Posterior vena cava (tissue), 2 donors: ENCODE data around the gene ACER3. TPM values are rescaled to one million over a fixed set of nuclear protein-coding genes. Genes with fewer than 3 reads are reported as not detected.
"Not testable (repeated sequence)": the region's sequence is repeated elsewhere in the genome, so short reads cannot be mapped to it uniquely, and the experiment has no call there.

Experiments
- DNase-seq: peaks from one replicate; pipeline ENCODE4 v3.0.0-alpha.2; 2020; ENCODE audit warnings: low spot score
- intact Hi-C, 2 donors: fragments of 100-400 bp; cut with DNase I; formaldehyde crosslinking; loops; one replicate each; pipeline versions ENCODE4 v1.14.1 to v1.14.2; 2022 to 2023
- total RNA-seq, 2 donors: library from RNA; stranded (reverse); fragmentation: NEBNext Ultra II Directional; extraction: Animal tissue kit (Norgen Biotek cat#: 25700); gene quantifications; one replicate each; pipeline ENCODE4 v1.2.1, GENCODE V29; 2021
- donor health status: DM: yes; HTN: yes; CAD: no.
- donor health status: DM: yes; HTN: yes; CAD: no.

ACER3 gene
- total RNA-seq, 2 donors from 2014 or later = 22.0 to 27.0 TPM

GRCh38 chr11:76859708-76860227 lies 950 bp upstream of the ACER3 start:
- intact Hi-C loops = loop anchor here in 1 of 2 donors (5.0 kb wide), 1 partner anchor 52 kb away; no protein-coding TSS in a partner anchor
- no peak for DNase-seq

- intact Hi-C loops = loop anchor here in 1 of 2 donors (5.0 kb wide), 1 partner anchor 54 kb away; no protein-coding TSS in a partner anchor
- DNase-seq = no peak
These were observed 804 bp downstream of the ACER3 start for GRCh38 chr11:76861490-76861953.

- DNase-seq = not testable (repeated sequence)
- intact Hi-C loops = loop anchor here in 1 of 2 donors (5.0 kb wide), 1 partner anchor 55 kb away; no protein-coding TSS in a partner anchor
These were observed 2.1 kb downstream of the ACER3 start for GRCh38 chr11:76862794-76863193.

GRCh38 chr11:76863196-76863777 lies 2.6 kb downstream of the ACER3 start:
- DNase-seq = no peak
- intact Hi-C loops = loop anchor here in 1 of 2 donors (5.0 kb wide), 1 partner anchor 56 kb away; no protein-coding TSS in a partner anchor

GRCh38 chr11:76872959-76873827 lies 12.5 kb downstream of the ACER3 start:
- no peak for DNase-seq

GRCh38 chr11:76878014-76878413 lies 17.3 kb downstream of the ACER3 start:
- no peak for DNase-seq
- intact Hi-C loops = no loop called here

More at GRCh38 chr11:76872959-76873827, 12.5 kb downstream of the ACER3 start:
- intact Hi-C loops = no loop called here

- no peak for DNase-seq
- intact Hi-C loops = no loop called here
These were observed 19.6 kb downstream of the ACER3 start for GRCh38 chr11:76880314-76880713.

GRCh38 chr11:76880956-76881355 lies 20.2 kb downstream of the ACER3 start:
- intact Hi-C loops = no loop called here
- no peak for DNase-seq

- intact Hi-C loops = loop anchor here in 1 of 2 donors (5.0 kb wide), 1 partner anchor 468 kb away; no protein-coding TSS in a partner anchor
- DNase-seq = no peak
These were observed 24.8 kb downstream of the ACER3 start for GRCh38 chr11:76885390-76886097.

GRCh38 chr11:76888989-76889388 lies 28.3 kb downstream of the ACER3 start:
- no peak for DNase-seq
- intact Hi-C loops = loop anchor here in 1 of 2 donors (5.0 kb wide), 1 partner anchor 472 kb away; no protein-coding TSS in a partner anchor

- no peak for DNase-seq
- intact Hi-C loops = loop anchor here in 1 of 2 donors (5.0 kb wide), 1 partner anchor 472 kb away; no protein-coding TSS in a partner anchor
These were observed 28.8 kb downstream of the ACER3 start for GRCh38 chr11:76889411-76889975.

GRCh38 chr11:76890329-76890728 lies 29.6 kb downstream of the ACER3 start:
- DNase-seq = no peak
- intact Hi-C loops = no loop called here

- intact Hi-C loops = no loop called here
- no peak for DNase-seq
These were observed 30.6 kb downstream of the ACER3 start for GRCh38 chr11:76891285-76891684.

GRCh38 chr11:76891793-76892192 lies 31.1 kb downstream of the ACER3 start:
- no peak for DNase-seq
- intact Hi-C loops = no loop called here

GRCh38 chr11:76892306-76892705 lies 31.6 kb downstream of the ACER3 start:
- intact Hi-C loops = no loop called here
- DNase-seq = no peak

GRCh38 chr11:76897233-76897632 lies 36.5 kb downstream of the ACER3 start:
- intact Hi-C loops = no loop called here
- no peak for DNase-seq

- intact Hi-C loops = no loop called here
- DNase-seq = no peak
These were observed 40.4 kb downstream of the ACER3 start for GRCh38 chr11:76901144-76901543.

- intact Hi-C loops, DNase-seq: not testable (repeated sequence)
These were observed 40.9 kb downstream of the ACER3 start for GRCh38 chr11:76901622-76902021.
